Neuronal stem cell (in vitro differentiated cells): Measurements from ENCODE around the gene HLA-DOA.

Experiments
- DNase-seq: peaks from one replicate; pipeline ENCODE4 v3.0.0-alpha.2; 2013; ENCODE audit warnings: low spot score
- H2AFZ ChIP-seq: one replicate; pipeline ENCODE4 v1.6.1; 2013; ENCODE audit warnings: mild to moderate bottlenecking, low read length, inconsistent platforms
- H2AK5ac ChIP-seq: 2 replicates; pipeline ENCODE4 v1.6.1; 2013; ENCODE audit warnings: low read depth, mild to moderate bottlenecking, inconsistent platforms, low read length, moderate library complexity, mixed read lengths
- H2BK120ac ChIP-seq: 2 replicates; pipeline ENCODE4 v1.6.1; 2013; ENCODE audit warnings: low read depth, mild to moderate bottlenecking, inconsistent platforms, low read length, moderate library complexity, mixed read lengths
- H2BK12ac ChIP-seq: one replicate; pipeline ENCODE4 v1.6.1; 2013; ENCODE audit warnings: low read length, inconsistent platforms
- H2BK15ac ChIP-seq: 2 replicates; pipeline ENCODE4 v1.6.1; 2013; ENCODE audit warnings: mild to moderate bottlenecking, low read length, inconsistent platforms, mixed read lengths
- H2BK5ac ChIP-seq: one replicate; pipeline ENCODE4 v1.6.1; 2013; ENCODE audit warnings: inconsistent platforms, mild to moderate bottlenecking, low read length, moderate library complexity
- H3K14ac ChIP-seq: one replicate; pipeline ENCODE4 v1.6.1; 2013; ENCODE audit warnings: low read length, inconsistent platforms
- H3K18ac ChIP-seq: 2 replicates; pipeline ENCODE4 v1.6.1; 2013; ENCODE audit warnings: low read length, inconsistent platforms
- H3K23ac ChIP-seq: 2 replicates; pipeline ENCODE4 v1.6.1; 2013; ENCODE audit warnings: low read depth, mild to moderate bottlenecking, mixed read lengths, low read length, inconsistent platforms; ENCODE audit not compliant: poor library complexity
- H3K27ac ChIP-seq: replicated peaks from 3 replicates; pipeline ENCODE4 v1.5.1; 2013; ENCODE audit warnings: low read length, inconsistent platforms
- H3K27me3 ChIP-seq, 3 experiments: 2 replicates each; pipeline ENCODE4 v1.6.1; 2013; ENCODE audit warnings: low read length in 3 of 3, mild to moderate bottlenecking in 2 of 3, inconsistent platforms in 1 of 3, low read depth in 1 of 3, mixed read lengths in 1 of 3, moderate library complexity in 1 of 3; ENCODE audit not compliant: control insufficient read depth in 3 of 3, insufficient read depth in 3 of 3
- H3K36me3 ChIP-seq, 2 donors: replicated peaks in 1 of 2; 2 replicates each; pipeline ENCODE4 v1.6.1; 2013; ENCODE audit warnings: low read length in 2 of 2; ENCODE audit not compliant: control insufficient read depth in 2 of 2, insufficient read depth in 2 of 2
- H3K4ac ChIP-seq: 2 replicates; pipeline ENCODE4 v1.6.1; 2013; ENCODE audit warnings: inconsistent platforms, mild to moderate bottlenecking, low read length, moderate library complexity
- H3K4me1 ChIP-seq, 2 donors: 1 replicate in 1 of 2; 2 replicates in 1 of 2; pipeline ENCODE4 v1.6.1; 2013; ENCODE audit warnings: low read length in 2 of 2, low read depth in 1 of 2; ENCODE audit not compliant: control insufficient read depth in 2 of 2, insufficient read depth in 1 of 2
- H3K4me2 ChIP-seq: one replicate; pipeline ENCODE4 v1.6.1; 2013; ENCODE audit warnings: mild to moderate bottlenecking, low read length, inconsistent platforms; ENCODE audit not compliant: insufficient read depth, poor library complexity, severe bottlenecking
- H3K4me3 ChIP-seq, 2 donors: 2 replicates each; pipeline ENCODE4 v1.5.1; 2013; ENCODE audit warnings: low read length in 2 of 2, mild to moderate bottlenecking in 2 of 2, inconsistent platforms in 1 of 2, moderate library complexity in 1 of 2
- H3K79me1 ChIP-seq: one replicate; pipeline ENCODE4 v1.6.1; 2013; ENCODE audit warnings: low read depth, mild to moderate bottlenecking, inconsistent platforms, low read length, moderate library complexity
- H3K9ac ChIP-seq: one replicate; pipeline ENCODE4 v1.6.1; 2013; ENCODE audit warnings: mild to moderate bottlenecking, low read depth, low read length, inconsistent platforms; ENCODE audit not compliant: poor library complexity
- H3K9me3 ChIP-seq, 2 donors: replicated peaks in 1 of 2; 2 replicates each; pipeline versions ENCODE3 to v1.6.1; 2013; ENCODE audit warnings: low read length in 2 of 2, mild to moderate bottlenecking in 2 of 2, inconsistent platforms in 1 of 2, low read depth in 1 of 2, mixed read lengths in 1 of 2, moderate library complexity in 1 of 2; ENCODE audit not compliant: control insufficient read depth in 2 of 2, insufficient read depth in 1 of 2
- H4K8ac ChIP-seq: one replicate; pipeline ENCODE4 v1.6.1; 2013; ENCODE audit warnings: low read depth, mild to moderate bottlenecking, inconsistent platforms, low read length, moderate library complexity
- H4K91ac ChIP-seq: one replicate; pipeline ENCODE4 v1.6.1; 2013; ENCODE audit warnings: low read length, low read depth, mild to moderate bottlenecking, inconsistent platforms; ENCODE audit not compliant: poor library complexity
- WGBS, 2 donors: extraction: QIAGEN DNeasy Blood & Tissue Kit; methylation state at CpG; one replicate each; pipeline ENCODE4 v1.1.7; 2013; ENCODE audit warnings: missing lambda C conversion rate in 2 of 2, mixed read lengths in 1 of 2; ENCODE audit not compliant: insufficient read length in 2 of 2, insufficient replicate concordance in 1 of 2; ENCODE audit errors: extremely low coverage in 2 of 2; 5-methylcytosine and 5-hydroxymethylcytosine counted together

The HLA-DOA gene

GRCh38 chr6:32995448-32995847 is 13.9 kb downstream of the HLA-DOA start:
- no peak overlapping the region for H2BK12ac ChIP-seq
- no peak for DNase-seq
- no peak overlapping the region for H3K18ac ChIP-seq
- H4K91ac ChIP-seq = no peak overlapping the region
- no peak overlapping the region for H3K27ac ChIP-seq
- H3K27me3 ChIP-seq = peaks cover 0 to 21% (median 0%) of the 10 kb centered on the region in 3 experiments
- no peaks in the 10 kb centered on the region for H3K4me1 ChIP-seq
- H2BK5ac ChIP-seq = no peak overlapping the region
- H3K4me2 ChIP-seq = no peak overlapping the region
- no peak overlapping the region for H2AK5ac ChIP-seq
- H2AFZ ChIP-seq = no peak overlapping the region
- WGBS, 2 donors = no CpG with 5 or more reads among the region's 2 CpGs
- H3K79me1 ChIP-seq = no peaks in the 10 kb centered on the region
- H3K23ac ChIP-seq = no peak overlapping the region
- no peaks in the 10 kb centered on the region for H3K9me3 ChIP-seq
- H3K9ac ChIP-seq = no peak overlapping the region
- H3K36me3 ChIP-seq = no peaks in the 10 kb centered on the region
- H3K4ac ChIP-seq = no peak overlapping the region
- no peak overlapping the region for H4K8ac ChIP-seq
- no peak overlapping the region for H3K14ac ChIP-seq
- H2BK120ac ChIP-seq = no peak overlapping the region
- H3K4me3 ChIP-seq = no peak overlapping the region
- no peak overlapping the region for H2BK15ac ChIP-seq

DNA sequence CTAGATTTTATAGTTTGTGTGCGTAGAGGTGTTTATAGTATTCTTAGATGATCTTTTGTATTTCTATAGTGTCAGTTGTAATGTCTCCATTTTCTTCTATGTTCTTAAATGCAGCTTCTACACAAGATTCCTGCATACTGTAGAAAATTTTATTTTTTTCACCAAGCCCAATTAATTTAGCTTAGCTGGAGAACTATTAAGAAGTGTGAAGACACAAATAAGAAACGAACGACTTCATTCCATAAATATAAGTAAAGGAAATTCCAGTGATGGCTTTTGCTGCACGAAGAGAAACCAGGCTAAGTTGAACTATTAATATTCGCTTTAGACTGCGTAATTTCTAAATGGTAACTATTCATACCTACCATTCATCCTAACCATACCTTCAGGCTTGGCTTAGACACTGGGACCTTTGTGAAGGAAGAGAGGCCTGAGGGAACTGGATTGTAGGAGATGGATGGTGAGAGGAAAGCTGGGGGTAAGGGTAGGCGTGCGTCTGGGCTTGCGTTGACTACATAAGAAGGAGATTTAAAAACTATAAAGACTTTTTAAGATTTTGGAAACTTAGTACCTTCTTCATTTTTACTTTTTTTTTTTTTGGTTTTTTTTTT is 15.9 kb downstream of the HLA-DOA start:
- DNase-seq = no peak

GRCh38 chr6:32991972-32992371 is 17.4 kb downstream of the HLA-DOA start:
- H2AFZ ChIP-seq = no peak overlapping the region
- no peaks in the 10 kb centered on the region for H3K79me1 ChIP-seq
- no peak overlapping the region for H2BK15ac ChIP-seq
- DNase-seq = no peak
- no peaks in the 10 kb centered on the region for H3K9me3 ChIP-seq
- H3K4me1 ChIP-seq = no peaks in the 10 kb centered on the region
- no peak overlapping the region for H3K4me2 ChIP-seq
- H3K14ac ChIP-seq = no peak overlapping the region
- no peak overlapping the region for H3K27ac ChIP-seq
- no peak overlapping the region for H3K18ac ChIP-seq
- peaks cover 0 to 17% (median 0%) of the 10 kb centered on the region in 3 experiments for H3K27me3 ChIP-seq
- H3K9ac ChIP-seq = no peak overlapping the region
- H2BK5ac ChIP-seq = no peak overlapping the region
- H2BK120ac ChIP-seq = no peak overlapping the region
- no peak overlapping the region for H2BK12ac ChIP-seq
- no peaks in the 10 kb centered on the region for H3K36me3 ChIP-seq
- no peak overlapping the region for H4K91ac ChIP-seq
- H3K4me3 ChIP-seq = no peak overlapping the region
- WGBS, 2 donors = no CpG with 5 or more reads among the region's 4 CpGs
- no peak overlapping the region for H2AK5ac ChIP-seq
- H3K4ac ChIP-seq = no peak overlapping the region
- no peak overlapping the region for H4K8ac ChIP-seq
- H3K23ac ChIP-seq = no peak overlapping the region

More for the DNA sequence above, 15.9 kb downstream of the HLA-DOA start:
- Histone ChIP-seq H3K9me3 (no peaks in the 10 kb centered on the region), H4K8ac (no peak overlapping the region), H3K4me2 (no peak overlapping the region), H3K14ac (no peak overlapping the region), H4K91ac (no peak overlapping the region), H3K4ac (no peak overlapping the region), H3K36me3 (no peaks in the 10 kb centered on the region), H2BK15ac (no peak overlapping the region), H3K27me3 (peaks cover 0 to 15% (median 0%) of the 10 kb centered on the region in 3 experiments), H2BK120ac (no peak overlapping the region), H2AFZ (no peak overlapping the region), H3K79me1 (no peaks in the 10 kb centered on the region), H3K18ac (no peak overlapping the region), H3K9ac (no peak overlapping the region), H3K4me1 (no peaks in the 10 kb centered on the region), H3K4me3 (no peak overlapping the region), H2BK5ac (no peak overlapping the region), H3K23ac (no peak overlapping the region), H3K27ac (no peak overlapping the region), H2AK5ac (no peak overlapping the region), H2BK12ac (no peak overlapping the region)
- WGBS, 2 donors = no CpG with 5 or more reads among the region's 9 CpGs

- Histone ChIP-seq H3K23ac (no peak overlapping the region), H3K4me1 (no peaks in the 10 kb centered on the region), H2BK5ac (no peak overlapping the region), H3K79me1 (no peaks in the 10 kb centered on the region), H3K18ac (no peak overlapping the region), H2BK15ac (no peak overlapping the region), H3K27me3 (peaks cover 0 to 9% (median 0%) of the 10 kb centered on the region in 3 experiments), H2AFZ (no peak overlapping the region), H3K27ac (no peak overlapping the region), H2BK12ac (no peak overlapping the region), H3K9me3 (no peaks in the 10 kb centered on the region), H4K8ac (no peak overlapping the region), H3K36me3 (no peaks in the 10 kb centered on the region), H3K4me3 (no peak overlapping the region), H4K91ac (no peak overlapping the region), H3K14ac (no peak overlapping the region), H2AK5ac (no peak overlapping the region), H3K4me2 (no peak overlapping the region), H3K9ac (no peak overlapping the region), H2BK120ac (no peak overlapping the region), H3K4ac (no peak overlapping the region)
- DNase-seq = no peak
- no CpG with 5 or more reads among the region's 1 CpG for WGBS, 2 donors
Observed at GRCh38 chr6:32989368-32989767, 20.0 kb downstream of the HLA-DOA start.
